ENCODE measurements around the gene FOXO3.
"Not testable (repeated sequence)": the region's sequence is repeated elsewhere in the genome, so short reads cannot be mapped to it uniquely, and the experiment has no call there.

DNA sequence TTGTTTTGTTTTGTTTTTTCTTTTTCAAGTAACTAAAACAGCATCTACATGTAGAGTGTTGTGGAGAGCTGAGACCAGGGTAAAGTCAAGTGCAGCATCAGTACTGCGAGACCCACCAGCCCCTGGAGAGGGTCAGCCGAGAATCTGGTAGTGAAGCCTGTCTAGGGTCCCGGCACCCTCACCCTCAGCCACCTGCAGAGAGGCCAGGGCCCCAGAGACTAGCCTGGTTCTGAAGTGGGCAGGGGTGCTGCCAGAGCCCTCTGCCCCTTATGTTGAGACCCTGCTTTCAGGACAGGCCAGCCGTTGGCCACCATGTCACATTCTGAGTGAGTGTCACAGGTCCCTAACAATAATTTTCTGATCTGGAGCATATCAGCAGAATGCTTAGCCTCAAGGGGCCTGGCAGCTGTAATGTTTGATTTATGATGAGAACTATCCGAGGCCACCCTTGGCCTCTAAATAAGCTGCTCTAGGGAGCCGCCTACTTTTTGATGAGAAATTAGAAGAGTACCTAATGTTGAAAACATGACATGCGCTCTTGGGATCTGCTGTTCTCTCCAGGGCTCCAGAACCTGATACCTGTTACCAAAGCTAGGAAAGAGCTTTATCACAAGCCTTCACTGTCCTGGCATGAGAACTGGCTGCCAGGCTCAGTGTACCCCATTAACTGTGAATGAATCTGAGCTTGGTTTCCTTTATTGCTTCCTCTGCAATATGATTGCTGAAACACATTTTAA lies 121.8 kb downstream of the FOXO3 start:
- TF ChIP-seq, protein P1, sequence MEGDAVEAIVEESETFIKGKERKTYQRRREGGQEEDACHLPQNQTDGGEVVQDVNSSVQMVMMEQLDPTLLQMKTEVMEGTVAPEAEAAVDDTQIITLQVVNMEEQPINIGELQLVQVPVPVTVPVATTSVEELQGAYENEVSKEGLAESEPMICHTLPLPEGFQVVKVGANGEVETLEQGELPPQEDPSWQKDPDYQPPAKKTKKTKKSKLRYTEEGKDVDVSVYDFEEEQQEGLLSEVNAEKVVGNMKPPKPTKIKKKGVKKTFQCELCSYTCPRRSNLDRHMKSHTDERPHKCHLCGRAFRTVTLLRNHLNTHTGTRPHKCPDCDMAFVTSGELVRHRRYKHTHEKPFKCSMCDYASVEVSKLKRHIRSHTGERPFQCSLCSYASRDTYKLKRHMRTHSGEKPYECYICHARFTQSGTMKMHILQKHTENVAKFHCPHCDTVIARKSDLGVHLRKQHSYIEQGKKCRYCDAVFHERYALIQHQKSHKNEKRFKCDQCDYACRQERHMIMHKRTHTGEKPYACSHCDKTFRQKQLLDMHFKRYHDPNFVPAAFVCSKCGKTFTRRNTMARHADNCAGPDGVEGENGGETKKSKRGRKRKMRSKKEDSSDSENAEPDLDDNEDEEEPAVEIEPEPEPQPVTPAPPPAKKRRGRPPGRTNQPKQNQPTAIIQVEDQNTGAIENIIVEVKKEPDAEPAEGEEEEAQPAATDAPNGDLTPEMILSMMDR (IDR thresholded peaks at IDR 0.05), result not testable (repeated sequence)
- not testable (repeated sequence) for TF ChIP-seq POLR2A (IDR thresholded peaks at IDR 0.05)

All from right lobe of liver (tissue), 4 donors.